HTERT RPE-1 (cell line): Measurements from ENCODE around the gene MAP4K2.

ENCODE experiments used
- in situ Hi-C: fragments of 300-500 bp; cut with MboI; formaldehyde crosslinking; loops from 4 replicates; pipeline ENCODE4 v1.14.3; 2020; ENCODE audit warnings: low sequenced_read_pairs

The MAP4K2 gene

DNA sequence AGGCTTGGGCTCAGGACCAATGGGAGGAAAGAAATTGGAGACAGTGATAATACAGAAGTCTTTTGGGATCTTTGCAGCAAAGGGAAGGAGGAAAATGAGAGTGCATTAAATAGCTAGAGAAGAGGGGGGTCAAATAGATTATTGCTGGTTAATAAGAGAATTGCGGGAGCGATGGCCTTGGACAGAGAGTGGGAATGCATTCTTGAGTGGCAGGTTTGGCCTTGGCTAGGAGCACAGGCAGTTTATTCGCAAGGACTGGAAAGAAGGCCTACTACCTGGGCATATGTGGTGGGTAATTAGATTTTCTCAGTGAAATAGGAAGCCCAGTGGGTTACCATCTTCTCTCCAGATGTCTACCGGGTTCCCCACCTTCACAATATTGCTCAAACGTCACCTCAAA lies 10.8 kb upstream of the MAP4K2 start:
- in situ Hi-C loops, result no loop called here

DNA sequence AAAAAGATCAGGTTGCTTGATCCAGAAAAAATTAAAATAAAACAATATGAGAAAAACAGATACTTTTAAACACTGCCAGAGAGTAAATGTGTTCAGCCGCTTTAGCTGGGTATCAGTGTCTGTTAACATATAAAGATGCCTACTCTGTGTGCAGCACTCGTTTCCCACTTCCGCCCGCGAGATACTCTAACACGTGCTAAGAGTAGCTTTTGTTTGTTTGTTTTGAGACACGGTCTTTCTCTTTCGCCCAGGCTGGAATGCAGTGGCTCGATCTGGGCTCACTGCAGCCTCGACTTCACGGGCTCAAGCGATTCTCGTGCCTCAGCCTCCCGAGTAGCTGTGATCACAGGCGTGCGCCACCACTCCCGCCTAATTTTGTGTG lies 7.9 kb upstream of the MAP4K2 start:
- in situ Hi-C loops, result no loop called here

- in situ Hi-C loops, result no loop called here
Observed at GRCh38 chr11:64810271-64810890, 7.4 kb upstream of the MAP4K2 start, which contains the start of gene MEN1. Gene MEN1 (minus strand): TSS chr11:64810551. CDS start chr11:64810109, 442 bp downstream.

DNA sequence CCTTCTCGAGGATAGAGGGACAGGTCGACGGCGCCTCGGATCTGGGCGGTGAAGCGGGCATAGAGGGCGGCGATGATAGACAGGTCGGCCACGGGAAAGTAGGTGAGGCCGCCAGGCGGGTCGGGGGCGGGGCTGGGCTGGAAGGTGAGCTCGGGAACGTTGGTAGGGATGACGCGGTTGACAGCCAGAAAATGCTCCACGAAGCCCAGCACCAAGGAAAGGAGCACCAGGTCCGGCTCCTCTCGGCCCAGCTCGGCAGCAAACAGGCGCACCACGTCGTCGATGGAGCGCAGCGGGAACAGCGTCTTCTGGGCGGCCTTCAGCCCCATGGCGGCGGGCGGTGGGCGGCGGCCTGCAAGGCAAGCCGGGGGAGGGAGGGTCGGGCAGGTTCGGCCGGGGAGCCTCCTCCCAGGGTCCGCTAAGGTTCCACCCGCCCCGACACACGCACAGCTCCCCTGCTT lies 6.8 kb upstream of the MAP4K2 start:
- in situ Hi-C loops, result no loop called here

GRCh38 chr11:64805481-64805880 lies 2.5 kb upstream of the MAP4K2 start:
- in situ Hi-C loops, result no loop called here

DNA sequence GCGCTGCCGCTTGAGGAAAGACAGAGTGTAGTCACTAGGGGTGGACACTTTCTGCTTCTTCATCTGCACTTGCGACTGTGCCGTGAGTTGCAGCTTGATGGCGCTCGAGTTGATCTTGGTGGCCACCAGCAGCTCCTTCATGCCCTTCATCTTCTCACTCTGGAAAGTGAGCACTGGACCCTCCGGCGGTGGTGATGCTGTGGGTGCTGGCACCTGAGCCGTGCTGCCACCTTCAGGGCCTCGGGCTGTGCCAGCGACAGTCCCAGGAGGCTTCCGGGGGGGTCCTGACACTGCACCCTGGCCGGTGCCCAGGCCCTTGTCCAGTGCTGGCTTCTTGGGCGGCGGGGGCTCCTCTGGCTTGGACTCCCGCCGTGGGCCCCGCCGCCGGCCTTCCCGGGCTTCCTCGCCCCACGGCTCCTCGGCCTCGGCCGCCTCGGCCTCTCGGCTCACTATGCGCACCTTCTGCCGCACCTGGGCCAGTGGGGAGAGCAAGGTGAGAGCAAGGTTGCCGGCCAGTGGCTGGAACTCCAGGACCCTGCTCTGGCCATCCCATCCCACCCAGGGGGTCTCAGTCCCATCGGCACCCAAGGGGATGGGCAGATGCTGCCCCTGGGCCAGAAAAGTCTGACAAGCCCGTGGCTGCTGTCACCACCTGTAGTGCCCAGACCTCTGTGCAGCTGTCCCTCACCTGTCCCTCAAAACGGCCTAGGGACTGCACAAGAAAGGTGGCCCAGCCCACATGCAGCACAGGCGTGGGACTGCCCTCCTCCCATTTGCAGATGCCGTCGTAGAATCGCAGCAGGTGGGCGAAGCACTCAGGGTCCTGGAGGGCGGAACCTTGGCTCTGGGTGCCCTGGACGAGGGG lies 1.6 kb upstream of the MAP4K2 start:
- in situ Hi-C loops, result no loop called here

- in situ Hi-C loops, result no loop called here
Observed at GRCh38 chr11:64803846-64804345, 882 bp upstream of the MAP4K2 start.

DNA sequence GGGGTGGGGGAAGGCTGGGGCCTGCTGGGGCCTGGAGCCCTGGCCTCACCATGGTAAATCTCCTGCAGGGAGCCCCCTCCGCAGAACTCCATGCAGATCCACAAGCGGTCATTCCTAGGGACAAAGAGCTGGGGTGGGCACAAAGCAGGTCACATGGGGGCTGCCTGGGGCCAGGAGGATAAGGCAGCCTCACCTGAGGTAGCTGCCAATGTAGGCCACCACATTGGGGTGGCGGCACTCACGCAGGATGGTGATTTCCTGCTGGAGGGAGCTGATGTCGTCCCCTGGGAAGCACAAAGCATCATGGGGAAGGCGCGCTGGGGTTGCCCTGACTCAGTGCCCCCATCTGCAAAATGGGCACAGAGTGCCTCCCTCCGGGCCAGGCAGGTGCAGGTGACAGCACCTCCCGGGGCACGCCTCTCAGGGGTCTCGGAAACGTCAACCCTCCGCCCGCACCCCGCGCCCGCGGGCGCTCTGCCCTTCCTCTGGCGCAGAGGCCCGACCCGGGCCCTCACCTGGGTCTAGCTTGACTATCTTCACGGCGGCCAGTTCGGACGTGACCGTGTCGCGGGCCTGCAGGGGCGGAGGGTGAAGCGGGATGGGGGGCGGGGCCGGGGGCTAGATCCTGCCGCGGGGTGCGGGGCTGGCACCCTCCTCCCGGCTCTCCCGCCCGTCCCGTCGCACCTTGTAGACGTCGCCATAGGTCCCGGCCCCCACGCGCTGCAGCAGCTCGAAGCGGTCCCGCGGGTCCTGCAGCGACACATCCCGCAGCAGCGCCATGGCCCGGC lies 450 bp downstream of the MAP4K2 start:
- in situ Hi-C loops, result no loop called here

DNA sequence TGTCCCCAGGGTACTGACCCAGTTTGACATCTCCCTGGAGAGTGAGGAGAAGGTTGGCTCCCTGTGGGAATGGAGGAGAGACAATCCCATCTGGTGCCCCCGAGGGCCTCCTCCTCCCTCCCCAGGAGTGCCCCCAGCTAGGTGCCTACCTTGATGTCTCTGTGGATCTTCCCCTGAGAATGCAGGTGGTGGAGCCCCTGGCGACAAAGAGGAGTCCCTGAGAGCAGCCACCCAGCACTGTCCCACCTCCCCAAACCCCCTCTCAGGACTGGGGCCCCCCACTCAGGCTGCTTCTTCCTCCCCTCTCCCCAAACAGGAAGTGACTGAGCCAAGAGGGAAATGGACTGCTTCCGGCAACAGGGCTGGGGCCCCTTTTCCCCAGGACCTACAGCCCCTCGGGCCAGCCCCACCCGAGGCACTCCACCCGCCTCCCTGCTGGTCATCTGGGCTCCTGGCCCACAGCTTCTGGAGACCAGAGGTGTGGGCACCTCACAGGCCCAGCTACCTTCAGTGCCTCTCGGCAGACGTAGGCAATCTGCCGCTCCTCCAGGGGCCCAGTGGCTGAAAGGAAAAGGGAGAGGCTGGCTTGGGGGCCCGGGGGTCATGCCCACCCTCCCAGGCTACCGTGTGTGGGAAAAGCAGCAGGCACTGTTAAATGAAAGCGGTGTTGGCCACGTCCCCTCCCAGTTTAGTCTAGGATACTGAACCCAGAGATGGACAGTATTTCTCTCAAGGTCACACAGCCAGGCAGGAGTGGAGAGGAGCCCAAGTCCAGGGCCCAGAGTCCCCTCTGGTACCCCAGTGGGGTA lies 1.2 kb downstream of the MAP4K2 start:
- in situ Hi-C loops, result no loop called here

- in situ Hi-C loops, result no loop called here
Observed at GRCh38 chr11:64801158-64801464, 1.9 kb downstream of the MAP4K2 start.

DNA sequence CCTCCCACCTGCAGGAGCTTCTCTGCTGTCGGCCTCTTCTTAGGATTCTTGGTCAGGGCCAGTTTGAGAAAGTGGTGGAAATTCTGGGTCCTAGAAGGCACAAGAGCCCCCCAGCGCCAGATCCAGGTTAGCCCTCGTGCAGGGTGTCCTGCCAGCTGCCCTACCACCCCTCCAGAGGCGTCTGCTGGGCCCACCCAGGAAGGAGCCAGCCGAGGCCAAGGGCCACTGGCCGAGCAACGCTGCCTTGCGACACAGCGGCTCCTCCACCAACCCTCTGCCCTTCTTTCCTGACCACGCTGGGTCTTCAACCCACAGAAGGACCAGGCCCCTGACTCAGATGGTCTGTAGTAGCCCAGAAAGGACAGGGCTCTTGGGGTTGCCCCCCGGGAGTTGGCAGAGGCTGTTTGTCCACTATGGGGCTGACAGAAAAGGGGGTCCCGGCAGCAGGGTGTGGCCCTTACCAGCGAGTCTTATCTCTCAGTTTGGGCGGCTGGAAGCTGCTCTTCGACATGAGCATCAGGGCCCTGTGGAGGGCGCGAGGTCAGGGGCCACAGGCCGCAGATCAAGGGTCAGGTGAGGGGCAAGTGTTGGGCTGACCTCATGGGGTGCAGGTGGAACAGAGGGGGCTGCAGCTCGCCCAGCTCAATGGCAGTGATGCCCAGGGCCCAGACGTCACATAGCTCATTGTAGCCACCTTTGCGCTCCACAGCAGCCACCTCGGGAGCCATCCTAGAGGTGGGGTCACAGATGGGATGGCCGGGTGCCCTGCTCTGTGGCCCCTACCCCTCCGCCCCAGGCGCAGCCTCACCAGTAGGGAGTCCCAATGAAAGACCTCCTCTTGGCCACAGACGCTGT lies 2.5 kb downstream of the MAP4K2 start:
- in situ Hi-C loops, result no loop called here

GRCh38 chr11:64799623-64800302 lies 3.3 kb downstream of the MAP4K2 start:
- in situ Hi-C loops, result no loop called here

DNA sequence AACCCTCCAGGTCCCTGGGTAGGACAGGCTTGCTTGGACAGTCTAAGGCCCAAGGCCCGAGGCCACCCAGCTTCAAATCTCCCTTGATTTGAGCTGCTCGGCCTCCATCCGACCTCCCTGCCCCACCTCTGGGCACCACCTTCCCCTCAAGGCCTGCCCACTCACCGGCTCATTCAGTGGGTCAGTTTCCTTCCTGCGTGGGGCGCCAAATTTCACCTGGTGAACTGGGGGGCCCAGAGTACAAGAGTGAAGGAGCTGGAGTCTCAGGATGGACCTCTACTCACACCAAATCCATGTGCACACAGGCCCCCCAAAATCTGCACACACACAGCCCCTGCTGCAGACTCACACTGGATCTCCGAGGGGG lies 3.8 kb downstream of the MAP4K2 start:
- in situ Hi-C loops, result no loop called here

DNA sequence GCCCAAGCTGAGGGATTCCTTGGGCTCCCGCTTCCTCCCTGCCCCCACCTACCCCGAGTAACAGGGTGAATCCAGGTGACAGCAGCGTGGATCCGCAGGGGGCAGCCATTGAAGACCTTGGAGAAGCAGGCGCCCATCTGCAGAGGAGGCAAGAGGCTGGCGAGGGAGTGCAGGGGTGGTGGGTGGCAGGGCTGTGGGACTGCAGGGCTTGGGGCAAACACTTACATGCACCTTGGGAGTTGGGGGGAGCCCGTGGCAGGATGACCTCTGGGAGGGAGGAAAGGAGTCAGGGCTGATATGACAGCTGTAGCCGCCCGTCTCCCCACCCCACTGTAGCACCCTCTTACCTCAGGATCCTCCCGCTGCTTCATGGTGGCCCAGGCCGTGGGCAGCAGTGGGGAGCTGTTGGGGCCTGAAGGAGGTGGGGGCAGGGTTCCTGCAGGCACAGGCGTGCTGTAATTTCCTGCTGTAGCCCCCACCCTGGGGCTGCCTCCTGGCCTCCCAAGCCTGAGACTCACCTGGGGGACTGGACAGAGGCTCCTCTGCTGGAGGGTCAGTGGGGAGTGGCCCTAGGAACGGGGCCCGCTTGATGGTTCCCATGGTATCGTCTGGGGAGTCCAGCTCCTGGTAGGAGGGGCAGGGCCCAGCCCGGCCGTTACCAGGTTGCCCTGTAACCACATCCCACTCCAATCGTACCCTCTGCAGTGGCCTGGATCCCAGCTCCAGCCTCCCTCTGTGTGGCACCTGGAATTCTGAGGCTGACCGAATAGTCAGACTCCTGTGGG lies 6.1 kb downstream of the MAP4K2 start:
- in situ Hi-C loops, result no loop called here

GRCh38 chr11:64796047-64796756 lies 6.8 kb downstream of the MAP4K2 start:
- in situ Hi-C loops, result no loop called here

DNA sequence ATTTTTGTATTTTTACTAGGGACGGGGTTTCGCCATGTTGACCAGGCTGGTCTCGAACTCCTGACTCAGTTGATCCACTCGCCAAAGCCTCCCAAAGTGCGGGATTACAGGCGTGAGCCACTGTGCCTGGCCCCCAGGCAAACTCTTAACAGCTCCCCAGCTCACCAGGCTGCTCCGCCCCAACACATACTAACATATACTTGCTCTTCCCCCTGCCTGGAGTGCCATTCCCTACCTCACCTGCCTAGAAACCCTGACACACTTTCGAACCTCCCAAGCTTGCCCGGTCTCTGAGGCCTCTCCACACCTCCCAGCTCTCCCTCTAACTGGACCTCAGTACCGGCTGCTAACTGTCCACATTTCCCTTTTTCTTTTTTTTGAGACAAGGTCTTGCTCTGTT lies 8.5 kb downstream of the MAP4K2 start:
- in situ Hi-C loops, result no loop called here

DNA sequence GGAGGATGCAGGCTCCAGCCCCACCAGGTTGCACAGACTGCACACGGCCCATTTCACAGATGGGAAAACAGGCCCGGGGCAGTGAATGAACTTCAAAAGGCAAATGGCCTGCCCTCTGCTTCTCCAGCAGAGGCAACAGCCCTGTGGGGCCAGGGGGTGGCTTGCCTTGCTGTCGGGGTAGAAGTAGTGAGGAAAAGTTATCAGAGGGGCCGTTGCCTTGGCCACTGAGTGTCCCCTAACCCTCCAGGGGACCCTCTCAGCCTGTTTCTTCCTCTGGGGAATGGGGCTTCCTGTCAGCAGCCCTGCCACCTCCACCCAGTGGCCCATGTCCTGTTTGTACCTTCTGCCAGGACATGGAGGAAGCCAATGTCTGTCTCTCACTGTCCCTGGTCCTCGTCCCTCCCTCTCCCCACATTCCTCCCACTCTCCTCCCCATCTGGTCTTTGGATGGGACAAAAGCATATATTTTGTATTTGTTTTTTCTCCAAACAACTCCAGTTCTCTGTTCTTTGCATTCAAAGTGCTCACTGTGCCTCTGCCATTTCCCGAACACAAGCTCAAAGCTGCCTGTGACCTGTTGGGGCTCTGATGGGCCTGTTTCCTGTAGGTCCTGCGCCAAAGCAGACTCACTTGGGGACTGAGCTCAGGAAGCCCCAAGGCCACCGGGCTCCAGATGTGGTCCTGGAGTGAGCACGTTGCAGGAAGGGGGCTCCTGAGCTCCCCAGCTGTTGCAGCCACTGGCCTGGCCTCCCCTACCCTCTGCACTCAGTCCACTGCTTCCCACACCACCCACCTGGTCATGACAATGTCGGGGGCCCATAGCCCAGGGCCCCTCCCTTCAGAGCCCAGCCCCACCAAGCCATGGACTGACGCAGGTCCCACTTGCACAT lies 9.5 kb downstream of the MAP4K2 start:
- in situ Hi-C loops, result no loop called here
